Smooth muscle cell (in vitro differentiated cells): ENCODE measurements around the gene EHBP1. TPM values are rescaled to one million over a fixed set of nuclear protein-coding genes. Genes with fewer than 3 reads are reported as not detected.

Experiments
- DNase-seq: peaks from one replicate; lab custom pipeline; 2025; ENCODE audit not compliant: unreplicated experiment; lab: John Stamatoyannopoulos, UW
- H2AFZ ChIP-seq: fragments of 200-600 bp; sonication (generic); 2 replicates; pipeline ENCODE4 v1.6.0; 2016; ENCODE audit warnings: antibody characterized with exemption, low read depth, mild to moderate bottlenecking
- H3F3A ChIP-seq: fragments of 200-600 bp; sonication (generic); 2 replicates; pipeline ENCODE4 v1.6.0; 2017; ENCODE audit warnings: antibody characterized with exemption, low read depth
- H3K27ac ChIP-seq: fragments of 200-600 bp; sonication (generic); 2 replicates; pipeline ENCODE4 v1.5.1; 2016; ENCODE audit warnings: low read depth, mild to moderate bottlenecking
- H3K27me3 ChIP-seq: fragments of 200-600 bp; sonication (generic); 2 replicates; pipeline ENCODE4 v1.6.1; 2016; ENCODE audit warnings: low read depth, mild to moderate bottlenecking
- H3K36me3 ChIP-seq: fragments of 200-600 bp; sonication (generic); 2 replicates; pipeline ENCODE4 v1.5.1; 2016; ENCODE audit warnings: low read depth
- H3K4me1 ChIP-seq: fragments of 200-600 bp; sonication (generic); 2 replicates; pipeline ENCODE4 v1.5.1; 2016; ENCODE audit warnings: low read depth
- H3K4me2 ChIP-seq: fragments of 200-600 bp; sonication (generic); 2 replicates; pipeline ENCODE4 v1.6.0; 2016; ENCODE audit warnings: mild to moderate bottlenecking
- H3K4me3 ChIP-seq: fragments of 200-600 bp; sonication (generic); 2 replicates; pipeline ENCODE4 v1.5.1; 2016; ENCODE audit warnings: mild to moderate bottlenecking
- H3K79me2 ChIP-seq: fragments of 200-600 bp; sonication (generic); 2 replicates; pipeline ENCODE4 v1.6.0; 2016; ENCODE audit warnings: low read depth, mild to moderate bottlenecking
- H3K9ac ChIP-seq: fragments of 200-600 bp; sonication (generic); 2 replicates; pipeline ENCODE4 v1.6.0; 2016; ENCODE audit warnings: low read depth
- H3K9me3 ChIP-seq: fragments of 200-600 bp; sonication (generic); replicated peaks from 2 replicates; pipeline ENCODE4 v1.5.1; 2016; ENCODE audit warnings: low read depth
- H4K20me1 ChIP-seq: fragments of 200-600 bp; sonication (generic); 2 replicates; pipeline ENCODE4 v1.6.0; 2016; ENCODE audit warnings: low read depth
- WGBS: methylation state at CpG from one replicate; pipeline ENCODE4 v1.1.7; 2016; ENCODE audit warnings: low lambda C conversion rate; 5-methylcytosine and 5-hydroxymethylcytosine counted together
- polyA plus RNA-seq: library from polyadenylated mRNA; unstranded; fragments of >200 nt; fragmentation: Nextera tagmentation; extraction: Ambion mirVana; gene quantifications from 2 replicates; pipeline ENCODE4 v1.2.1, GENCODE V29; 2016
- total RNA-seq: library from RNA; depleted of rRNA; stranded (reverse); fragments of >200 nt; gene quantifications from 2 replicates; pipeline ENCODE4 v1.2.3, GENCODE V29; 2014
- TF ChIP-seq, protein P1 (sequence below): fragments of 200-600 bp; sonication (generic); IDR thresholded peaks from 2 replicates; pipeline ENCODE4 v1.5.1; 2017; ENCODE audit warnings: borderline replicate concordance, mild to moderate bottlenecking, antibody characterized with exemption; ENCODE audit not compliant: insufficient read depth, poor library complexity, severe bottlenecking

Gene EHBP1
- total and polyA plus RNA-seq, 2 experiments from 2014 or later: 9.3 to 45.9 TPM

GRCh38 chr2:63035169-63035568, 329.7 kb downstream of the EHBP1 start:
- H3K79me2 ChIP-seq: no peaks in the 10 kb centered on the region
- H3K27me3 ChIP-seq: no peaks in the 10 kb centered on the region
- no peaks in the 10 kb centered on the region for H3K9me3 ChIP-seq
- WGBS: 94% methylated on average over 2 of the region's 2 CpGs
- no peak overlapping the region for H3K27ac ChIP-seq
- no peaks in the 10 kb centered on the region for H3F3A ChIP-seq
- DNase-seq: no peak
- no peak overlapping the region for H3K4me3 ChIP-seq
- H3K4me2 ChIP-seq: no peak overlapping the region
- H3K36me3 ChIP-seq: no peaks in the 10 kb centered on the region
- peaks cover 14% of the 10 kb centered on the region for H3K4me1 ChIP-seq
- TF ChIP-seq, protein P1, sequence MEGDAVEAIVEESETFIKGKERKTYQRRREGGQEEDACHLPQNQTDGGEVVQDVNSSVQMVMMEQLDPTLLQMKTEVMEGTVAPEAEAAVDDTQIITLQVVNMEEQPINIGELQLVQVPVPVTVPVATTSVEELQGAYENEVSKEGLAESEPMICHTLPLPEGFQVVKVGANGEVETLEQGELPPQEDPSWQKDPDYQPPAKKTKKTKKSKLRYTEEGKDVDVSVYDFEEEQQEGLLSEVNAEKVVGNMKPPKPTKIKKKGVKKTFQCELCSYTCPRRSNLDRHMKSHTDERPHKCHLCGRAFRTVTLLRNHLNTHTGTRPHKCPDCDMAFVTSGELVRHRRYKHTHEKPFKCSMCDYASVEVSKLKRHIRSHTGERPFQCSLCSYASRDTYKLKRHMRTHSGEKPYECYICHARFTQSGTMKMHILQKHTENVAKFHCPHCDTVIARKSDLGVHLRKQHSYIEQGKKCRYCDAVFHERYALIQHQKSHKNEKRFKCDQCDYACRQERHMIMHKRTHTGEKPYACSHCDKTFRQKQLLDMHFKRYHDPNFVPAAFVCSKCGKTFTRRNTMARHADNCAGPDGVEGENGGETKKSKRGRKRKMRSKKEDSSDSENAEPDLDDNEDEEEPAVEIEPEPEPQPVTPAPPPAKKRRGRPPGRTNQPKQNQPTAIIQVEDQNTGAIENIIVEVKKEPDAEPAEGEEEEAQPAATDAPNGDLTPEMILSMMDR: no peak
- H4K20me1 ChIP-seq: no peaks in the 10 kb centered on the region
- no peak overlapping the region for H2AFZ ChIP-seq
- no peak overlapping the region for H3K9ac ChIP-seq

DNA sequence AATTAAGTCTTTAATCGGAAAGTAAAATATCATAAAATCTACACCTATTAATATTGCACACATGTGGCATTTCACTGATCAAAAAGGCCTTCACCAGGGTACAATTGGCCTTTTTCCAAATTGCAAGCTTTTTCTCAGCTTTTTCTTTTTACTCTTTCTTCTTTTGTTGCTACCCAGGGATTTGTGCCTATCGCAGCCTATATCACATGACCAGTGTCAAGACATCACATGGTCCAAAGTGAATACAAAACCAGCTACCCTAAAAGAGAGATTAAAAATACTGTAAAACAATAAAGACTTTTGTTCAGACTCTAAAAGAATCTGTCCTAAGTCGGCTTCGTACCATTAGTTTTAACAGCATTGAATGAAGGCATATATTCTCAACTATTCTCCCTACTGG, 330.1 kb downstream of the EHBP1 start:
- Histone ChIP-seq H3K27me3 (no peaks in the 10 kb centered on the region), H3K36me3 (no peaks in the 10 kb centered on the region), H3K4me2 (no peak overlapping the region), H3K4me1 (peaks cover 14% of the 10 kb centered on the region), H3K79me2 (no peaks in the 10 kb centered on the region), H3K4me3 (no peak overlapping the region), H3K9ac (no peak overlapping the region), H3F3A (no peaks in the 10 kb centered on the region), H4K20me1 (no peaks in the 10 kb centered on the region), H3K27ac (no peak overlapping the region), H2AFZ (no peak overlapping the region), H3K9me3 (no peaks in the 10 kb centered on the region)
- no peak for DNase-seq
- 90% methylated on average over 4 of the region's 4 CpGs for WGBS
- TF ChIP-seq, protein P1: no peak

DNA sequence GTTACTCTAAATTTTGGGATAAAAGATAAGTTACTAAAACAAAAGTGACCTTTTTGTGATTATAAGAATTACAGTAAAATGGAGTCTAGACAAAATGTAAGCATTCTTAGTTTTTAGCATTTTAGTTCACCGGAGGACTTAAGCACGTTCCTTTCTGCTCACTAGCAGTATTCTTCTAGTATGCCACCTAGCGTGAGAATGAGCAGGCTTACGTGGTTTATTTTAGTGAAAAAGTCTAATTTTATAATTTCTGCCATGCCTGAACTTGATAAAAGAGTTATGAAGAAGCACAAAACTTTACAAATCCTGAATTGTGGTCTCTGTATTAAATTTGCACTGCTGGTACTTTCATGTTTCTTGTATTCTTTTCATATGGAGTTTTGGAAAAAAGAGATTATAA, 332.5 kb downstream of the EHBP1 start:
- TF ChIP-seq, protein P1: no peak
- no peaks in the 10 kb centered on the region for H3F3A ChIP-seq
- 88% methylated on average over 4 of the region's 4 CpGs for WGBS
- peaks cover 4% of the 10 kb centered on the region for H4K20me1 ChIP-seq
- H3K4me1 ChIP-seq: peaks cover 31% of the 10 kb centered on the region
- no peaks in the 10 kb centered on the region for H3K9me3 ChIP-seq
- no peak overlapping the region for H3K27ac ChIP-seq
- no peaks in the 10 kb centered on the region for H3K79me2 ChIP-seq
- no peak overlapping the region for H2AFZ ChIP-seq
- H3K36me3 ChIP-seq: no peaks in the 10 kb centered on the region
- H3K27me3 ChIP-seq: peaks cover 14% of the 10 kb centered on the region
- H3K4me2 ChIP-seq: no peak overlapping the region
- no peak overlapping the region for H3K4me3 ChIP-seq
- no peak overlapping the region for H3K9ac ChIP-seq
- DNase-seq: no peak

DNA sequence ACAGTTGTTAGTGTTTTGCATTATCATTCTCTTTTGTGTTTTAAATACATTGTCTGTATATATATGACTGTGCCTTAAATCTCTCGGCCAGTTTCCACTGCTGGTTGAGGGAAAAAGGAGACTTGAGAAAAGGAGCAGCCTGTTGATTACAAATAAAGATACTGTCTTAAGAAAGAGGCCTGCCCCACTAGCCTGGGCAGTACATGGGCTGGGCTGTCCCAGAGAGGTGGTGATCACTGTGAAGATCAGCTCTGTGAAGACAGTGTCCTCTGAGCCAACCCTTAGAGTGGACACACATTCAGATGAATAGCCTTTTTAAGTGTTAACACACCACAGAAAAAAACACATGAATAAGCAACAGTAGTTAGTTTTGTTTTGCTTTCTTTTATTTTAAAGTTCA, 335.1 kb downstream of the EHBP1 start:
- H3K79me2 ChIP-seq: no peaks in the 10 kb centered on the region
- H3K27me3 ChIP-seq: peaks cover 38% of the 10 kb centered on the region
- 71% methylated on average over 1 of the region's 1 CpG for WGBS
- peaks cover 23% of the 10 kb centered on the region for H3K4me1 ChIP-seq
- H2AFZ ChIP-seq: no peak overlapping the region
- TF ChIP-seq, protein P1: no peak
- H3K4me2 ChIP-seq: no peak overlapping the region
- no peak for DNase-seq
- H3K9me3 ChIP-seq: no peaks in the 10 kb centered on the region
- H3K27ac ChIP-seq: no peak overlapping the region
- H3K4me3 ChIP-seq: no peak overlapping the region
- H3F3A ChIP-seq: no peaks in the 10 kb centered on the region
- H4K20me1 ChIP-seq: peaks cover 26% of the 10 kb centered on the region
- H3K9ac ChIP-seq: no peak overlapping the region
- H3K36me3 ChIP-seq: no peaks in the 10 kb centered on the region
